ENCODE measurements around the gene NEUROD2. TPM values are rescaled to one million over a fixed set of nuclear protein-coding genes. Genes with fewer than 3 reads are reported as not detected.

The NEUROD2 gene
- total RNA-seq, 2 donors from 2014 or later = not detected

DNA sequence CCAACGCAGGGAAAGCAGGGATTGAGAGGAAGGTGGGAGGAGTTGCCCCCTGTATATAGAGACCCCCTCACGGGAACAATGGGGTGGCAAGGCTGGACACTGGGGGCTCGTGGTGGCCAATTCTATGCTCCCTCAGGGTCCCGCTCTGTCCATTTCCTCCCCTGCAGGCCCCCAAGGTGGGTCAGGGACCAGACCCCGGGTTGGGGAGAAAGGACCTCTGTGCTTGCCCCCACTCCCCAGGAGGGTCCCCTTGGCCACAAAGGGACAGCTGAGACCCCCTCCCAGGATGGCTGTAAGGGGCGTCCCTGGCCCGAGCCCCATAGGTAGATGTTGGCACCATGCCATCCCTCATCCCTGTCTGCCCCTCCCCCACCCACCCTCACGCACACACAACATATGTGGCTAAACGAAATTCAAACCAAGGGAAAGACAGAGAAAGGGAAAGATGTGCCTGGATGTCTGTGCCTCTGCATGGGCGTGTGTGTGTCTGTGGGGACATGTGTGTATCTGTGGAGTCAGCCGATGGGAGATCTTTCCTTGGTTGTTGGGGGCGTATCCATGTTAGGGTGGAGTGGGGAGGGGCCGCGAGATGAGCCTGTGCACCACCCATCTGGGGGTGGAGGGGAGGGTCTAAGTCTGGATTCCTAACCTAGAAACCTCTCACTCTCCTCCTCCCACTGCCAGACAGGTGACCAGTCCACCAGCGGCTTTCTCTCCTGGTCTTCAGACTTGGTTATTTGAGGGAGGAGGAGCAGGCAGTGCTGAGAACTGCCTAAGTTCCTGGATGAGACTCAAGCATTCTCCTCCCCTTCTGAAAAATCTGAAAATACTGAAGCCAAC is 642 bp upstream of the NEUROD2 start:
- intact Hi-C loops (cut with DNase I) = no loop called here
- no peak for DNase-seq (ENCODE audit: low spot score)

GRCh38 chr17:39607057-39607850 is 466 bp downstream of the NEUROD2 start:
- intact Hi-C loops (cut with DNase I) = no loop called here
- no peak for DNase-seq (ENCODE audit: low spot score)

DNA sequence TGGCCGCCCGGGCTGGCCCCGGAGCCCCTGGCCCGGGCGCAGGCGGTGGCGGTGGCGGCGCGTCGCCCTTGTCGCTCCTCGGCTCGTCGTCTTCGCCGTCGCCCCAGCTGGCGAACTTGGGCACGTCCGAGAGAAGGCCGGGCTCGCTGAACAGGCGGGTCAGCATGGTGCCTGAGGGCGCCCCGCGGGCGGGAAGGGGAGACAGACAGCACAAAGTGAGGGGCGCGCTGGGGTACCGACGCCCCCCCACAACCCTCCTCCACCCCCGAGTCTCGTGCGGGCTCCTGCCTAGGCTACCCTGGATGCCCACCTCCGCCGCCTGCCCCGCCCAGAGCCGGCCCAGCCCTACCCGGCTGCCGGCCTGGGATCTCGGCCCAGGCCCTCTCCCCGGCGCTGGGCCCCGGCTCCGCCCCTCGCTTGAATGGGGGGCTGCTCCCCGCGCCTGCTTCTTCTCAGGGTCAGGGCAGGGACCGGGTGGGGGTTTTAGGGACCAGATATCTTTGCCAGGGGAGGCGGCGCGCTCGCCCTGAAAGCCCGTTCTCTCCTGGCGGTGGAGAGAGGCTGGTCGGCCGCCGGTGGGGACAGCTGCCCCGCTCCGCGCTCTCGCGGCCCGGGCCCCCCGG is 1.2 kb downstream of the NEUROD2 start:
- intact Hi-C loops (cut with DNase I) = no loop called here
- DNase-seq (ENCODE audit: low spot score) = no peak

DNA sequence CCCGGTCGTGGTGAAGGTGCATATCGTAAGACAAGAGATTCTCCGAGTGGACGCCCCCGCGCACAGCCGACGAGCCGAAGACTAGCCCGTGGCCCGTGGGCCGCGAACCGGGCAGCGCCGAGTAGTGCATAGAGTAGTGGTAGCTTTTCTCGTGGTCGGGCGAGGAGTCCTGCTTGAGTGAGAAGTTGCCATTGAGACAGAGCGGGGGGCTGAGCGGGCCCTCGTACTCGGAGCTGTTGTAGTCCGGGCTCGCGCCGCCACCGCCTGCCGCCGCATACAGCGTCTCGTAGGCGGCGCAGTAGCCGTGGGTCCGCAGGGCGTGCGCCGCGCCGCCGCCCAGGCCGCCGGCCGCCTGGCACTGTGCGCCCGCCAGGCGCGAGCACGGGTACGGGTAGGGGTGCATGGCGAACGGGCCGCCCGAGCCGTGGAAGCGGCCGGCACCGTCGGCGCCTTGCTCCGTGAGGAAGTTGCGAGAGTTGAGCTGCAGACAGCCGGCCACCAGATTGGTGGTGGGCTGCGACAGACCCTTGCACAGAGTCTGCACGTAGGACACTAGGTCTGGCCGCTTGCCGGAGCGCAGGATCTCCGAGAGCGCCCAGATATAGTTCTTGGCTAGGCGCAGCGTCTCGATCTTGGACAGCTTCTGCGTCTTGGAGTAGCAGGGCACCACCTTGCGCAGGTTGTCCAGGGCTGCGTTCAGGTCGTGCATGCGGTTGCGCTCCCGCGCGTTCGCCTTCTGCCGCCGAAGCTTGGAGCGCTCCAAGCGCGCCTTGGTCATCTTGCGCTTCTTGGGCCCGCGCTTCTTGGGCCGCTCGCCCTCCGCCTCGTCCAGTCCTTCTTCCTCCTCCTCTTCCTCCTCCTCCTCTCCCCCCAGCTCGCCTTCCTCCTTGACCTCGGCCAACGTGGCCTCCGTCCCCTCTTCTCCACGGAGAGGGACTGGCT is 2.0 kb downstream of the NEUROD2 start:
- no peak for DNase-seq (ENCODE audit: low spot score)
- intact Hi-C loops (cut with DNase I) = no loop called here

- DNase-seq (ENCODE audit: low spot score) = no peak
- intact Hi-C loops (cut with DNase I) = no loop called here
Observed at GRCh38 chr17:39604911-39605491, 2.7 kb downstream of the NEUROD2 start.

- intact Hi-C loops (cut with DNase I) = no loop called here
- no peak for DNase-seq (ENCODE audit: low spot score)
Observed at GRCh38 chr17:39603304-39604016, 4.3 kb downstream of the NEUROD2 start.

DNA sequence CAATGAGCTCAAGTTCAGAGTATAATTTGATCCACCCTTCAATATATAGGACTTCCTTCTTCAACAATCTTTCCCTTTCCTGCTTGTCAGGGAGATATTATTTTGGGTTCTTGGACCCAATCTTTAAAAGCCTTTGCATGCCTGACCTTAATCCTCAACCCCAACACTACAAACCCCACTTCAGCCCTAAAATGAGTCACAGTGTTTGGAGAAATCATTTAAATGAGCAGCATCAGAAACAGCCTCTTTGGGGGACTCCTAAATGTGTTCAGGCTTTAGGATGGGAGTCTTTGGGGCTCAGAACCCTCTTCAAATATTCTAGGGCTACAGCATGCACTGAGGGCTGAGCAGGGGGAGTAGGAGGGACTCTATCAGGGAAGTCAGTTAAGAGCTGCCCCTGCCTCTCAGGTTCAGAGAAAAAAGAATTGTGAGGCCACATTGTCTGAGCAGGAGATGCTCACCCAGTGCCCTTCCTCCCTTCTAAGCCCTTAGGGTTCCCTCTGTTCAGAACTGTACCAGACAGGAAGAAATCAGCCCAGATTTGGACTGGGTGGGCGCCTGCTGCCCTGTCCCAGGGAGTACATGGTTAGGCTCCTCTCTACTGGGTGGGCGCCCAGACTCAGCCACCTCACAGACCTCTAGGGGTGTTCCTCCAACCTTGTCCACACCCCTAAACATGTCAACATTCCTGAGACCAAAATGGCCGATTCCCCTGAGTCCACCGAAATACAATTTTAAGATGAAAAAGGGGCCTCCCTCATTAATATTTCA is 5.0 kb downstream of the NEUROD2 start:
- no peak for DNase-seq (ENCODE audit: low spot score)
- intact Hi-C loops (cut with DNase I) = no loop called here

GRCh38 chr17:39601758-39602532 is 5.8 kb downstream of the NEUROD2 start:
- intact Hi-C loops (cut with DNase I) = no loop called here
- DNase-seq (ENCODE audit: low spot score) = no peak

DNA sequence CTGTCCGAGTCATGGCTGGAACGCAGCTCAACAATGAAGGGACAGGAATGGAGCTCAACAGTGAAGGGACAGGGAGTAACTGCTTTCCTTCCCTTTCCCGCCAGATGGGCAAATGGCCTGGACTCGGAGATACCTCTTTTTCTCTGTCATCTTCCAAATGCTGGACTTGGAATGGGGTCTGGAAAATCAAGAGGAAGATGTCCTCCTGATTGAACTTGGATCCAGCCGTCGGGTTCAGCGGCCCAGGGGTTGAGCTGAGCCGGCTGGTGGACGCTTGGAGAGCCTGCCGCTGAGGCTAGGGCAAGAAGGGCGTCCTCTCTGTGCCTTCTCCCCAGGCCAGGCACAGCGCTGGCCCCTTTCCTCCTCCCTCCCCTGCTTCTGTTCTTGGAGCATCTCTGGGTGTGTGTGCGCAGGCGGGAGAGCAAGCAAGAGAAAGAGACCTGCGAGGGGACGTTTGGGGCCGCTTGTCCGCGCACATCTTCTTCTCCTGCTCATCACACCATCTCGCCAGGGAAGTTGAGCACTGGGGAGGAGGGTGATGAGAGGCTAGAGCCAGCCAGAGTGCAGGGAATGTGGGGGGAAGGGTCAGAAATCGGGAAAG is 6.6 kb downstream of the NEUROD2 start:
- DNase-seq (ENCODE audit: low spot score) = no peak
- intact Hi-C loops (cut with DNase I) = no loop called here

GRCh38 chr17:39600288-39600996 is 7.3 kb downstream of the NEUROD2 start:
- intact Hi-C loops (cut with DNase I) = no loop called here
- no peak for DNase-seq (ENCODE audit: low spot score)

DNA sequence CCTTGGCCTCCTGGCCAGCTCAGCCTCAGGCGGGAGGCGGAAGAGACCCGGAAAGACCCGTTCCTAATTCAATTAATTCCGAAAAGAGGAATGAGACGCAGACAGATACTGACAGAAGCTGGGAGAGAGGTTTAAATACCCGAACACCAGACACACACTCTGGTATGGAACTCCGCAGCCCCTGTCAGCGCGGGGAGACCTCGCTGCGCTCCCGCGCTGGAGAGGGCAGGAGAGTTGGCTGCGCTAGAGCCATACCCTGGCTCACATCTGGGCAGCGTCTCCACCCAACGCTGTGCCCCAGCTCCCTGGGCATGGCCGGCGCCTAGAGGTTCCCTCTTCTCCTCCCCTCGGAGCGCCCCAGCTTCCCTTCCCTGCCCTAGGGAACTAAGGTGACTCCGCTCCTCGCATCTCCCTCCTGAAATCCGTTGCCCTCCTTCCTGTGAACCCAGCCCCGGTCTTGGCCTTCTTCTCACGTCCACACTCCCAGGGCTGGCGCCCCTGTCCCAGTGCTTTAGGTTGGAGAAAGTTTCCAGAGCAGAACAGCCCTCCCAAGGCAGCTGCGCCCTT is 8.0 kb downstream of the NEUROD2 start:
- intact Hi-C loops (cut with DNase I) = no loop called here
- DNase-seq (ENCODE audit: low spot score) = no peak

GRCh38 chr17:39599004-39599664 is 8.6 kb downstream of the NEUROD2 start:
- intact Hi-C loops (cut with DNase I) = no loop called here
- DNase-seq (ENCODE audit: low spot score) = no peak

DNA sequence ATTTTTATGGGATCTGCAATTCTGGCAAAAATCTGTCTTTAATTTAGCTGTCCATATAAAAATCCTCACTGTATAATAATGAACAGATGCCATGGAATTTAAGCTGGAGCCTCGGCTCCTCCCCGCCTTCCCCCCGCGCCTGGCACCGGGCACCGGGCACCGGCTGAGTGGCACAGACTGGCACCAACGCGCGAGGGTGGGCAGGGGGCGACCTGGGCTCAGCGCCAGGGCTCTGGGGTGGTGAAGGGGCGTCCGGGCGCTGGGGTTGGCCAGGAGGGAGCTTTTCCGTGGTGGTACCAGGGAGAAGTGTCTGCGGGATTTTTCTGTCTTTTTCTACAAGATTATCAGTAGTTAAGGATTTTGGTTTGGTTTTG is 9.1 kb downstream of the NEUROD2 start:
- no peak for DNase-seq (ENCODE audit: low spot score)
- intact Hi-C loops (cut with DNase I) = no loop called here

DNA sequence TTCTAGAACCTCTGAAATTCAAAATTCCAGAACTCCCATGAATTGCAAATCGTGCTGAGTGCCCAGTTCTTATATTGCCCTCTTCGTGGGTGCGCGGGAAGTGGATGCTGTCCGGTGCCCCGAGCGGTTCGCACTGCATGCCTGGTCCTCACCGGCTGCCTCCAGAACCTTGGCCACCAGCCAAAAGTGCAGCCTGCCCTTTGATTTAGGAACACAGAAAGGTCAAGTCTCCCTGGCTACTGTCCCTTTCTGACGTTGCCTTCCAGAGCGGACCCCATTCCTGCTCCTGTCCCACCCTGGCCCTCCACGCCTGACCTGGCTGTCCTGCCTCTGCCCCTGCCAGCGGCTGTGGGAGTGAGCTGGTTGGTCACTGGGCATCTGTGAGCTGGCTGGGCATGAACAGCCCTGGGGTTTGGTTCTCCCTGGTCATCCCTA is 9.7 kb downstream of the NEUROD2 start:
- intact Hi-C loops (cut with DNase I) = no loop called here
- DNase-seq (ENCODE audit: low spot score) = no peak

All from posterior vena cava (tissue), 2 donors.